ENCODE results near the gene KLF1.
A peak's percentile ranks its signal among the peaks of the same experiment; 100 is the strongest.

Gene KLF1

DNA sequence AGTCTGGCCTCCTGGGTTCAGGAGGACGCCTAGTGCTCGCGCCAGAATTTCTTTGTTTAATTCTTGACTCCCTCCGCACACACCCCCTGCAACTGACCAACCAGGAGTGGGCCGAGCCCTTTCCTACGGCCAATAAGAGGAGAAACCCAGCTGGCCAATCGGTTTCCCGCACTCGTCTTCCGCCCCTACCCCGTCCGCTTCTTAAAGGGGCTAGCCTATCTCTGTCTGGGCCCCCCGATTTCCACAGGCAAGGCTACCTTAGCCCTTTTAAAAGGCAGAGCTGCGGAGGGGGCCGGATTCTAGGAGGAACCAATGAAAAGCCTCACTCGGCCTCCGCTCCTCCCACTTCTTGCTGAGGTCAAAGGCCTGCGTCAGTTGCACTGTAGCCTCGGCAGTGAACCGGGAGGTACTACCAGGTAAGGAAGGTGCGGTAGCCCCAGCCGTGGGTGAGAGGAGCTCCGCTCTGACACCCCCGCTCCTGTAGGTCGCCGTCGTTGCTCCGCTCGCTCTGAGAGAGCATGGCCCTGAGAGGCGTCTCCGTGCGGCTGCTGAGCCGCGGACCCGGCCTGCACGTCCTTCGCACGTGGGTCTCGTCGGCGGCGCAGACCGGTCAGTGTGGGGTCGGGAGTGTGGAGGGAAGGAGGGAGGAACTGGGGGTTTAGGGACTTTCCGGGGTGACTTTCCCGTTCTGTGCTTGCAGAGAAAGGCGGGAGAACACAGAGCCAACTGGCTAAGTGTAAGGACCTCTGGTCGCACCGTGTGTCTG, 4.0 kb upstream of the KLF1 start, which contains the start of gene GCDH (continued):
- TF ChIP-seq, protein P1, sequence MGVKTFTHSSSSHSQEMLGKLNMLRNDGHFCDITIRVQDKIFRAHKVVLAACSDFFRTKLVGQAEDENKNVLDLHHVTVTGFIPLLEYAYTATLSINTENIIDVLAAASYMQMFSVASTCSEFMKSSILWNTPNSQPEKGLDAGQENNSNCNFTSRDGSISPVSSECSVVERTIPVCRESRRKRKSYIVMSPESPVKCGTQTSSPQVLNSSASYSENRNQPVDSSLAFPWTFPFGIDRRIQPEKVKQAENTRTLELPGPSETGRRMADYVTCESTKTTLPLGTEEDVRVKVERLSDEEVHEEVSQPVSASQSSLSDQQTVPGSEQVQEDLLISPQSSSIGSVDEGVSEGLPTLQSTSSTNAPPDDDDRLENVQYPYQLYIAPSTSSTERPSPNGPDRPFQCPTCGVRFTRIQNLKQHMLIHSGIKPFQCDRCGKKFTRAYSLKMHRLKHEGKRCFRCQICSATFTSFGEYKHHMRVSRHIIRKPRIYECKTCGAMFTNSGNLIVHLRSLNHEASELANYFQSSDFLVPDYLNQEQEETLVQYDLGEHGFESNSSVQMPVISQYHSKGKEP (tag by site-specific recombination; IDR thresholded peaks at IDR 0.05), result no peak
- no peak; the same call in 1 of the 2 replicates for TF ChIP-seq GLIS1 (tag by site-specific recombination; IDR thresholded peaks at IDR 0.05)
- no peak for TF ChIP-seq ZNF239 (tag by site-specific recombination; IDR thresholded peaks at IDR 0.05)
- TF ChIP-seq REPIN1 (tag by site-specific recombination; IDR thresholded peaks at IDR 0.05; ENCODE audit: low read depth), result no peak
- TF ChIP-seq ZNF791 (tag by site-specific recombination; IDR thresholded peaks at IDR 0.05), result no peak
- no peak for TF ChIP-seq ZNF221 (tag by site-specific recombination; IDR thresholded peaks at IDR 0.05; ENCODE audit: borderline replicate concordance)
- TF ChIP-seq, protein P2, sequence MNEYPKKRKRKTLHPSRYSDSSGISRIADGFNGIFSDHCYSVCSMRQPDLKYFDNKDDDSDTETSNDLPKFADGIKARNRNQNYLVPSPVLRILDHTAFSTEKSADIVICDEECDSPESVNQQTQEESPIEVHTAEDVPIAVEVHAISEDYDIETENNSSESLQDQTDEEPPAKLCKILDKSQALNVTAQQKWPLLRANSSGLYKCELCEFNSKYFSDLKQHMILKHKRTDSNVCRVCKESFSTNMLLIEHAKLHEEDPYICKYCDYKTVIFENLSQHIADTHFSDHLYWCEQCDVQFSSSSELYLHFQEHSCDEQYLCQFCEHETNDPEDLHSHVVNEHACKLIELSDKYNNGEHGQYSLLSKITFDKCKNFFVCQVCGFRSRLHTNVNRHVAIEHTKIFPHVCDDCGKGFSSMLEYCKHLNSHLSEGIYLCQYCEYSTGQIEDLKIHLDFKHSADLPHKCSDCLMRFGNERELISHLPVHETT (tag by site-specific recombination; IDR thresholded peaks at IDR 0.05), result no peak
- no peak for TF ChIP-seq ZNF292 (tag by site-specific recombination; IDR thresholded peaks at IDR 0.05; ENCODE audit: borderline replicate concordance, low read depth)
- no peak for TF ChIP-seq ZNF175 (tag by site-specific recombination; IDR thresholded peaks at IDR 0.05)
- TF ChIP-seq ZFP3 (tag by site-specific recombination; IDR thresholded peaks at IDR 0.05; ENCODE audit: low read depth), result no peak
- no peak for TF ChIP-seq PRDM1 (tag by site-specific recombination; IDR thresholded peaks at IDR 0.05)
- TF ChIP-seq ZNF837 (tag by site-specific recombination; IDR thresholded peaks at IDR 0.05), result no peak
- TF ChIP-seq YY2 (tag by site-specific recombination; IDR thresholded peaks at IDR 0.05), result no peak
- no peak for TF ChIP-seq ZBTB20 (tag by site-specific recombination; IDR thresholded peaks at IDR 0.05)
- TF ChIP-seq ZNF404 (tag by site-specific recombination; IDR thresholded peaks at IDR 0.05), result no peak
- TF ChIP-seq, protein P3, sequence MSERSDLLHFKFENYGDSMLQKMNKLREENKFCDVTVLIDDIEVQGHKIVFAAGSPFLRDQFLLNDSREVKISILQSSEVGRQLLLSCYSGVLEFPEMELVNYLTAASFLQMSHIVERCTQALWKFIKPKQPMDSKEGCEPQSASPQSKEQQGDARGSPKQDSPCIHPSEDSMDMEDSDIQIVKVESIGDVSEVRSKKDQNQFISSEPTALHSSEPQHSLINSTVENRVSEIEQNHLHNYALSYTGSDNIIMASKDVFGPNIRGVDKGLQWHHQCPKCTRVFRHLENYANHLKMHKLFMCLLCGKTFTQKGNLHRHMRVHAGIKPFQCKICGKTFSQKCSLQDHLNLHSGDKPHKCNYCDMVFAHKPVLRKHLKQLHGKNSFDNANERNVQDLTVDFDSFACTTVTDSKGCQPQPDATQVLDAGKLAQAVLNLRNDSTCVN (tag by site-specific recombination; optimal IDR thresholded peaks at IDR 0.05), result peak; percentile 13
- TF ChIP-seq ZNF2 (tag by site-specific recombination; IDR thresholded peaks at IDR 0.05), result no peak
- TF ChIP-seq, protein P4, sequence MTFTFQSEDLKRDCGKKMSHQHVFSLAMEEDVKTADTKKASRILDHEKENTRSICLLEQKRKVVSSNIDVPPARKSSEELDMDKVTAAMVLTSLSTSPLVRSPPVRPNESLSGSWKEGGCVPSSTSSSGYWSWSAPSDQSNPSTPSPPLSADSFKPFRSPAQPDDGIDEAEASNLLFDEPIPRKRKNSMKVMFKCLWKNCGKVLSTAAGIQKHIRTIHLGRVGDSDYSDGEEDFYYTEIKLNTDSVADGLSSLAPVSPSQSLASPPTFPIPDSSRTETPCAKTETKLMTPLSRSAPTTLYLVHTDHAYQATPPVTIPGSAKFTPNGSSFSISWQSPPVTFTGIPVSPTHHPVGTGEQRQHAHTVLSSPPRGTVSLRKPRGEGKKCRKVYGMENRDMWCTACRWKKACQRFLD (tag by site-specific recombination; IDR thresholded peaks at IDR 0.05), result peak; percentile 70; the same call in 1 of the 2 replicates
- TF ChIP-seq ZFP37 (tag by site-specific recombination; IDR thresholded peaks at IDR 0.05), result no peak
- TF ChIP-seq, protein P5, sequence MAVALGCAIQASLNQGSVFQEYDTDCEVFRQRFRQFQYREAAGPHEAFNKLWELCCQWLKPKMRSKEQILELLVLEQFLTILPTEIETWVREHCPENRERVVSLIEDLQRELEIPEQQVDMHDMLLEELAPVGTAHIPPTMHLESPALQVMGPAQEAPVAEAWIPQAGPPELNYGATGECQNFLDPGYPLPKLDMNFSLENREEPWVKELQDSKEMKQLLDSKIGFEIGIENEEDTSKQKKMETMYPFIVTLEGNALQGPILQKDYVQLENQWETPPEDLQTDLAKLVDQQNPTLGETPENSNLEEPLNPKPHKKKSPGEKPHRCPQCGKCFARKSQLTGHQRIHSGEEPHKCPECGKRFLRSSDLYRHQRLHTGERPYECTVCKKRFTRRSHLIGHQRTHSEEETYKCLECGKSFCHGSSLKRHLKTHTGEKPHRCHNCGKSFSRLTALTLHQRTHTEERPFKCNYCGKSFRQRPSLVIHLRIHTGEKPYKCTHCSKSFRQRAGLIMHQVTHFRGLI (tag by site-specific recombination; IDR thresholded peaks at IDR 0.05), result no peak
- no peak for TF ChIP-seq HOXD13 (CRISPR knock-in tag; IDR thresholded peaks at IDR 0.05; ENCODE audit: borderline replicate concordance)
- no peak for TF ChIP-seq ZNF121 (tag by site-specific recombination; IDR thresholded peaks at IDR 0.05)
- TF ChIP-seq, protein P6, sequence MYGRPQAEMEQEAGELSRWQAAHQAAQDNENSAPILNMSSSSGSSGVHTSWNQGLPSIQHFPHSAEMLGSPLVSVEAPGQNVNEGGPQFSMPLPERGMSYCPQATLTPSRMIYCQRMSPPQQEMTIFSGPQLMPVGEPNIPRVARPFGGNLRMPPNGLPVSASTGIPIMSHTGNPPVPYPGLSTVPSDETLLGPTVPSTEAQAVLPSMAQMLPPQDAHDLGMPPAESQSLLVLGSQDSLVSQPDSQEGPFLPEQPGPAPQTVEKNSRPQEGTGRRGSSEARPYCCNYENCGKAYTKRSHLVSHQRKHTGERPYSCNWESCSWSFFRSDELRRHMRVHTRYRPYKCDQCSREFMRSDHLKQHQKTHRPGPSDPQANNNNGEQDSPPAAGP (tag by site-specific recombination; IDR thresholded peaks at IDR 0.05), result no peak
- no peak for TF ChIP-seq ZNF174 (tag by site-specific recombination; IDR thresholded peaks at IDR 0.05)
- TF ChIP-seq FEZF1 (tag by site-specific recombination; IDR thresholded peaks at IDR 0.05), result no peak
- no peak for TF ChIP-seq ZNF146 (tag by site-specific recombination; IDR thresholded peaks at IDR 0.05)
- no peak for TF ChIP-seq ZNF426 (tag by site-specific recombination; IDR thresholded peaks at IDR 0.05)

Data from HEK293 (cell line).